Measurements from ENCODE around the gene KRT81.
"Not testable (repeated sequence)": the region's sequence is repeated elsewhere in the genome, so short reads cannot be mapped to it uniquely, and the experiment has no call there.

The KRT81 gene

GRCh38 chr12:52274521-52275120 lies 16.7 kb downstream of the KRT81 start, which contains the start of gene KRT86:
Gene KRT86, plus strand, starts transcription at chr12:52274645. Its CDS starts 27,272 bp downstream, at chr12:52301917.
- DNase-seq (ENCODE audit: low read depth, low spot score): no peak

DNA sequence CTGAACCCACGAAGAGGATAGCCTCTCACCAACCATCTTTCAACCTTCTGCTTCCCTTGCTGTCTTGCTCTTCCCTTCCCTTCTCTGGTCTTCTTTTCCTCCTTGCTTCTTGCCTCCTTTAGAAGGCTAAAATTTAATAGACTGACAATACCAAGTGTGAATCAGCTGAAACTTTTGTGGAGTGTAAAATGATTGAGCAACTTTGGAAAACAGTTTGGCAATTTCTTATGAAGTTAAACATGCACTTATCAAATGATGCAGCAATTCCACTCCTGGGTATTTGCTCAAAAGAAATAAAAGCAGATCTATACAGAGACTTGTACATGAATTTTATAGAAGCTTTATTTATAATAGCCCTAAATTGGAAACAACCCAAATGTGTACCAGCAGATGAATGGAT lies 20.2 kb downstream of the KRT81 start:
- DNase-seq (ENCODE audit: low read depth, low spot score): no peak

- no peak for DNase-seq (ENCODE audit: low read depth, low spot score)
Observed at GRCh38 chr12:52270541-52271070, 20.7 kb downstream of the KRT81 start.

- no peak for DNase-seq (ENCODE audit: low read depth, low spot score)
Observed at GRCh38 chr12:52268212-52268611, 23.1 kb downstream of the KRT81 start.

GRCh38 chr12:52267699-52268098 lies 23.6 kb downstream of the KRT81 start:
- no peak for DNase-seq (ENCODE audit: low read depth, low spot score)

GRCh38 chr12:52267266-52267665 lies 24.1 kb downstream of the KRT81 start:
- DNase-seq (ENCODE audit: low read depth, low spot score): no peak

GRCh38 chr12:52266514-52266913 lies 24.8 kb downstream of the KRT81 start:
- no peak for DNase-seq (ENCODE audit: low read depth, low spot score)

- no peak for DNase-seq (ENCODE audit: low read depth, low spot score)
Observed at GRCh38 chr12:52264435-52264825, 26.9 kb downstream of the KRT81 start.

GRCh38 chr12:52263761-52264434 lies 27.4 kb downstream of the KRT81 start:
- DNase-seq (ENCODE audit: low read depth, low spot score): no peak

DNA sequence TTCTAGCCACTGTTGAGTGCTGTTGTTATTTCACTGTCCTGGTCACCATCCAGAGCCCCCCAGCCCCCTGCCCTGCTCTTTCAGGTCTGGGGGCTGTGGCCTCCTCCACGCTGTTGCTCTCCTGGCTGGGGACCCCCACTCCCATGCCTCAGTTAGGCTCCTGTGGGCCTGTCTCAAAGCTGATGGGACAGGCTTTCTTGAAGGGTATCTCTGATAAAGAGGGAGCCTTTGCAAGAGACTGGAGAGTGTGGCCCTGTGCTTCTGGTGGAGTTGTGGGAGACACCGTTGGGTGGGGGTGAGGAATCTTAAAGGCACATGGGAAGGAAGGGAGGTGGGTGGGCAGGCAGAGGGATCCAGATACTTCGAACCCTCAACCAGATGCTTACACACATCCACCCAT lies 29.0 kb downstream of the KRT81 start:
- no peak for DNase-seq (ENCODE audit: low read depth, low spot score)

- DNase-seq (ENCODE audit: low read depth, low spot score): no peak
Observed at GRCh38 chr12:52261208-52261484, 30.2 kb downstream of the KRT81 start.

GRCh38 chr12:52260361-52261207 lies 30.8 kb downstream of the KRT81 start:
- DNase-seq (ENCODE audit: low read depth, low spot score): no peak

DNA sequence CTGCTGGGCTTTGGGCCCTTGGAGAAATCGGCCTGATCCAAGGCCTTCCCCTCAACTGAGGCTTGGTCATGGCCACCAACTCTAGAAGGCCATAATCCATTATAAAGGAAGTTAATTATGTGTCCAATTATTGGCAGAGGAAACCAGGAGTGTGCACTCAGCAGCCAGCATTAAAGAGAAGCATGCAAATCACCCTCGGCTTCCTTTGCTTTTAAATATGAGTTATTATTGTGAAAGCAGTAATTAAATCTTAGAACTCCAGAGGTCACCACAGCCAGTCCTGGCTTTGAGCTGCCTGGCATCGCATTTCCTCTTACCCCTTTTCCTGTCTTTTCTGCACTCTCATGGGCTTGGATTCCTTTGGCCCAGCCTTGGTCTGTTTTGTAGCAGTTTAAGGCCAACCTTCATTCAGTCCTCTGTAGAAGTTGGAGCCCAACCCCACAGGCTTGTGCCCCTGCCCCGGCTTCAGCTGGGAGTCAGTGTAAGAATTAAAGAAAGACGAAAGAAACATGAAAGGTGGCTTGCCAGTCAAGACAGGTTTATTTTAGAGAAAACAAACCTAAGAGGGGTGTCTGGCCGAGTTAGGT lies 31.6 kb downstream of the KRT81 start:
- DNase-seq (ENCODE audit: low read depth, low spot score): no peak

DNA sequence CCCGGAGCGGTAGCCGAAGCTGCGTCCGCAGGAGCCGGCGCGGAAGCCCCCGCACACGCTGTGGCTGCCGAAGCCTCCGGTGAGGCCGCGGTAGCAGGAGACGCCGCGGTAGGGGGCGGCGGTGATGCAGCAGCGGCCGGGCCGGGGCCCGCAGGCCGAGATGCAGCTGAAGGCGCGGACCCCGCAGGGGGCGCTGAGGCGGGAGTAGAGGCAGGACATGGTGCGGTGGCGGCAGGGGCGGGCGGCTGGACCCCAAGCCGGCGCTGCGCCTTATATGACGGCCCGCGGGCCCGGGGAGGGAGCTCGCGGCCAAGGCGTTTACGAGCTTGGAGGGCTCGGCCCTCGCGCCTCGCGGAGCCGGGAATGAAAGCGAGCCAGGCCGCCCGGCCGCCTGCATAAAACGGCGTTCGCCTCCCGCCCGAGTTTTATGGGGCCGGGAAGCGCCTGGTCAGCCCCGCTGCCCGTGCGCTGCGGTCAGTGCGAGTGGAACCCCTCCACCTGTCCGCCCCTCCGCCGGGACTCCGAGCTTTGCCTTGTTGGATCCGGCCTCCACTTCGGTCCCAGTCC lies 32.9 kb downstream of the KRT81 start:
- DNase-seq (ENCODE audit: low read depth, low spot score): peak; percentile 66

GRCh38 chr12:52257922-52258321 lies 33.4 kb downstream of the KRT81 start:
- not testable (repeated sequence) for DNase-seq (ENCODE audit: low read depth, low spot score)

DNA sequence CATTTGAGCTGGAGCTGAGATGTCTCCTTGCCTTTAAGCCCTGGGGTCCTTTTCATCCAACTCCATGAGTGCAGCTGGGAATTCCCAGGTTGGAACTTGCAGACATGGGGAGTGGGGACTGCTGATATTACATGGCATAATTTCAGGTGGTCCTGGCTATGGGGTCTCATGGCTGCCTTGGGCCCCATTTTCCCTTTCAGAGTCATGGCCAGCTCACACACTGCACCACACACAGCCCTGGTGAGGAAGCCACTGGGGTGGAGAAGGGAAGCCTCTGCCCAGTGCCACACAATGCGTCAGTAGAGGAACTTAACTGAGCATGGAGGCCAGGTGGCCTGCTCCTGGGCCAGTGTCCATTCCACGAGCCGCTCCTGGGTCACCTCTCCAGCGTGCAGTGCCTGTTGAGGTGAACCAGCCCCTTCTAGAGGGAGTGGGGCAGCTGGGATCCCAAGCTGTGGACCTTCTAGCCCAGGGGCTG lies 34.2 kb downstream of the KRT81 start:
- no peak for DNase-seq (ENCODE audit: low read depth, low spot score)

DNA sequence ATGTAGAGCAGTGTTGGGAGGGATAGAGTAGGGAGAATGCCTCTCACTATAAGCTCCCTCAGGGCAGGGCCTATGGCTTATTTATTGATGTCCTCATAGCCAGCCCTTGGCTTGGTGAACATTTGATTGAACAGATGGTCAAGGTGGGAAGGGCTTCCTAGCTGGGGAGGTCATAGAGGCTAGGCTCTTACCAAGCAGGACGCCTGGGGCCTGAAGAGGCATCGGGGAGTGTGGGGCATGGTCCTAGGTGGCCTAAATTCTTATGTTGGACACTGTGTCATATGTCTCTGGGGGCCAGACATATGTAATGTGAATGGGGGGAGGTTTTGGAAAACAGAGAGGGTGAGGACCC lies 34.8 kb downstream of the KRT81 start:
- DNase-seq (ENCODE audit: low read depth, low spot score): no peak

GRCh38 chr12:52255926-52256583 lies 35.3 kb downstream of the KRT81 start:
- no peak for DNase-seq (ENCODE audit: low read depth, low spot score)

DNA sequence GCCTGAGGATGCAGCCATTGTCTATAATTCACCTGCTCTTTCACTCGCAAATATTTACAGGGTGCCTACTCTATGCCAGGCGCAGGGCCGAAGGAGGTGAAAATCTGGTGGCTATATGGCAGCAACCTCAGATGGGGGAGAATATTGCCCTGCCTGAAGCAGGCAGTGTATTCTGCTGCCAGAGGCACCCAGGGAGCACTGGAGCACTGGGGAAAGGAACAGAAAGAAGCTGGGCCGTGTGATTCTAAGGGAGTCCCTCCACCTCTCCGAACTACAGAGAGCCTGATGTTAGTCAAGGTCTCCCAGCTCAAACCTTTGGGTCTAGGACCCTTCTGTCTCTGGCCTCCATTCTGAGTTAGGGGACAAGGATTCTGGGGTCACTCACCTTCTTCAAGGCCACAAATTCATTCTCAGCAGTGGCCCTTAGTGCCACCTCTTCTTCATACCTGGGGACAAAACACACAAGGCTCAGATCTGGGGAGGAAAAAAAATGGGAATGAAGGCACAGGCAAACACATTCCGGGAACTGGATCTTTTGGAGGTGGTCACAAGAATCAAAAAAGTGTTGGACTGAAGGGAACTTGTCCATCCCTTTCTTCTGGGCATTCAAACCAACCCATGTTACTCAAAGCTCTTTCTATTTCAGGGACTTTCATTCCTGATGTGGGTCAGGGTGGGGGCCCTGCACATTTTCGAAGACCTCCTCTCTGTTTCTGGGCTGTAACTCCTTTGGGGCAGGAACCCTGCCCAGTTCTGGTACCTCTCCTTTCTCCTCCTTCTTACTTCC lies 36.2 kb downstream of the KRT81 start:
- no peak for DNase-seq (ENCODE audit: low read depth, low spot score)

DNA sequence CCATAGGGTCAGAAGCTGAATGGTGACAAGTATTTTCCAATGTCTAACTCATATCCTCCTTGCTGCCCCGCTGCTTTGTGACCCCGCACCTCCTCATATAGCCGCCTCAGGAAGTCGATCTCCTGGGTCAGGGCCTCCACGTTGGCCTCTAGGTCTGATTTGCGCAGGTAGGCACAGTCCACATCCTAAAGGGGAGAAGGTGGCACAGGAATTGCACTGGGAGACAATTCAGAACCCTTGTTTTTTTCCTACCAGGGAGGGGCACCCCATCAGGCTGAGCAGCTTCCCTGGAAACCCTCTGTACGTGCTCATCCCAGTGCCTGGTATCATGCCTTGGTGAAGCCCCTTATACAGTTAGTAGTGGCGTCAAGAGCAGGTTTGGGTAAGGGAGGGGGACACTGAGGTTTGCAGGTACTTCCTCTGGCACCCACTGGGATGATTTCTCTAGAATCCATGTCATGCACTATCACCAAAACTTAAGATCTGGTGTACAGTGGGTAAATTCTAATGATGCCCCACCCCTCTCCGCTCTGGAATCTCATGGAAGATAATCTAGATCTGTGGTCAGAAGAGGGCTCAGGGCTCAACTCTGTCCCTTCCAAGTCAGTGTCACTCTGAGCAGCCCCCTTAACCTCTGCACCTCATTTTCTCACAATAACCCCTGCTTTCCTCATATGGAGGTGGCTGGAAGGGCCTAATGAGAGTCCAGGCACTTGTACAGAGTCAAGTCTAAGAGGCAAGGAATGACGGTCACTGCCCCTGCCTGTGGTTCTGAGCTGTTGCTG lies 37.0 kb downstream of the KRT81 start:
- no peak for DNase-seq (ENCODE audit: low read depth, low spot score)

All from ELF-1 (cell line).